GM12891 (cell line): ENCODE data around the gene CD3D.

ENCODE experiments used
- POLR2A ChIP-seq: IDR thresholded peaks from 2 replicates; pipeline ENCODE4 v1.6.1; 2011; ENCODE audit warnings: low read depth, low read length, control low read depth
- POLR2AphosphoS5 ChIP-seq: IDR thresholded peaks from 2 replicates; pipeline ENCODE4 v1.6.1; 2011; ENCODE audit warnings: low read depth, low read length, control low read depth
- SPI1 ChIP-seq: IDR thresholded peaks from 2 replicates; pipeline ENCODE4 v1.6.1; 2011; ENCODE audit warnings: low read depth, low read length, control low read depth

- TF ChIP-seq POLR2AphosphoS5 (no peak), SPI1 (no peak), POLR2A (no peak)
These were observed at the start of gene CD3D for GRCh38 chr11:118342503-118343161.
